Stimulated activated CD8-positive, alpha-beta memory T cell treated with anti-CD3 and anti-CD28 coated beads, Interleukin-15, amount 100 ng/mL, for 24 hours (primary cell): Measurements from ENCODE around the gene FBXO34.
"Not testable (repeated sequence)": the region's sequence is repeated elsewhere in the genome, so short reads cannot be mapped to it uniquely, and the experiment has no call there.

Experiments used
- DNase-seq: peaks from one replicate; pipeline ENCODE4 v3.0.0-alpha.2; 2020; ENCODE audit warnings: low read depth

Gene FBXO34

DNA sequence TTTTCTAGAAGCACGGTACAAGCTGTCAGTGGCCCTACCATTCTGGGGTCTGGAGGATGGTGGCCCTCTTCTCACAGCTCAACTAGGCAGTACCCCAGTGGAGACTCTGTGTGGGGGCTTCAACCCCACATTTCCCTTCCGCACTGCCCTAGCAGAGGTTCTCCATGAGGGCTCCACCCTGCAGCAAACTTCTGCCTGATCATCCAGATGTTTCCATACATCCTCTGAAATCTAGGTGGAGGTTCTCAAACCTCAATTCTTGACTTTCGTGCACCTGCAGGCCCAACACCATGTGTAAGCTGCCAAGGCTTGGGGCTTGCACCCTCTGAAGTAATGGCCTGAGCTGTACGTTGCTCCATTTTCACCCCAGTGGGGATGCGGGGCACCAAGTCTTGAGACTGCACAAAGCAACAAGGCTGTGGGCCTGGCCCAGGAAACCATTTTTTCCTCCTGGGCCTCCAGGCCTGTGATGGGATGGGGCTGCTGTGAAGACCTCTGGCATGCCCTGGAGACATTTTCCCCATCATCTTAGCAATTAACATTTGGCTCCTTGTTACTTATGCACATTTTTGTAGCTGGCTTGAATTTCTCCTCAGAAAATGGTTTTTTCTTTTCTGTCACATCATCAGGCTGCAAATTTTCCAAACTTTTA lies 41.3 kb downstream of the FBXO34 start:
- DNase-seq = not testable (repeated sequence)

DNA sequence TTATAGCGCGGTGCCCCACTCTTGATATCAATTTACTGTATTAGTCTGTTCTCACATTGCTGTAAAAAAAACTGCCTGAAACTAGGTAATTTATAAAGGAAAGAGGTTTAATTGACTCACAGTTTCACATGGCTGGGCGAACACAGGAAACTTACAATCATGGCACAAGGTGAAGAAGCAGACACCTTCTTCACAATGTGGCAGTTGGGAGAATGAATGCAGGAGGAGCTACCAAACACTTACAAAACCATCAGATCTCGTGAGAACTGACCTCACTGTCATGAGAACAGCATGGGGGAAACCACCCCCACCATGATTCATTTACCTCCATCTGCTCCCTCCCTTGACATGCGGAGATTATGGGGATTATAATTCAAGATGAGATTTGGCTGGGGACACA lies 42.3 kb downstream of the FBXO34 start:
- no peak for DNase-seq

GRCh38 chr14:55314449-55314848 lies 43.2 kb downstream of the FBXO34 start:
- no peak for DNase-seq

- no peak for DNase-seq
Observed at GRCh38 chr14:55316564-55316963, 45.3 kb downstream of the FBXO34 start.

DNA sequence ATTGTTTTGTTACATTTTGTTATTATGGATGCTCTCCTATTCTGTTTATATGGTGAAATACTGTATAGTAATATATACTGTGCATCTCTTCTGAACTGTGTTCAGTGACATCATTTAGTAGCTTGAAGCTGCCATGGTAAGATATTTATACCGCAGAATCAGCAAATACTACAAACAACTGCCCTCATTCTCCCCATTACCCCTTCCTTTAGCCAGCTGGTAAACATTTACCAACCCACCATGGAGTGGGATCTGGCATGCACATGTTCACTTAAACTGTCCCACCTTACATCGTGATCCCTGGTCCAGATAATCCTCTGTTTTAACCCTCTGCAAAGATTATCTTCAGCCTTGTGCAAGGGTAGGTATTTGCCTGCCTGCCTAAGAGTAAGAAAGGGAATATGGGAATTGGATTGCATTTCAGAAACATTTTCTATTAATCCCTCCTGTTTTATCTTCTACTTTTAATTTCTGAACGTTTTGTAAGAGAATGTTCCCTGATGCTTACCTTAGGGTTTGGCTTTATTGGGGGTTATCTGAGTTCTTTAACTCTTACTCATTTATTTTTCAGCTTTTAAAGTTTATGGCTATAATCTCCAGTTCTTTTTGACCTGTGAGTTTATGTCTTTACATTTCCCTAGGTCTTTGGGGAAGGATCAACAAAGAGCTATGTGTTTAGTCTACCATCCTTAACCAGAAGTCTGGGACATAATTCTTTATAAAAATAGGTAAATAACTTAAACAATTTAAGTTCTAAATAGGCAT lies 46.5 kb downstream of the FBXO34 start:
- DNase-seq = no peak

- no peak for DNase-seq
Observed at GRCh38 chr14:55318694-55319093, 47.5 kb downstream of the FBXO34 start.

- DNase-seq = no peak
Observed at GRCh38 chr14:55323910-55324309, 52.7 kb downstream of the FBXO34 start.

DNA sequence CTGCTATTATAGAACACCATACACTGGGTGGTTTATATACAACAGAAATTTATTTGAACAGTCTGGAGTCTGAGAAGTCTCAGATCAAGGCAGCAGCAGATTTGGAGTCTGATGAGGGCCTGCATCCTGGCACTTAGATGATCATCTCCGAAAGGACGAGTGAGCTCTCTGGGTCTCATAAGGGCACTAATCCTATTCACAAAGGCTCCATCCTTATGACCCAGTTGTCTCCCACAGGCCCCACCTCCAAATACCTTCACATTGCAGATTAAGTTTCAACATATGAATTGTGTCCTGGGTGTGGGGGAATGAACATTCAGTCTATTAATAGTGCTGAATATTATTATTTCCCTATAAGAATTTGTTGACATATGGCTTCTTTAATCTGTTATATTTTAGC lies 53.6 kb downstream of the FBXO34 start:
- DNase-seq = no peak

GRCh38 chr14:55327179-55327578 lies 56.0 kb downstream of the FBXO34 start:
- no peak for DNase-seq

DNA sequence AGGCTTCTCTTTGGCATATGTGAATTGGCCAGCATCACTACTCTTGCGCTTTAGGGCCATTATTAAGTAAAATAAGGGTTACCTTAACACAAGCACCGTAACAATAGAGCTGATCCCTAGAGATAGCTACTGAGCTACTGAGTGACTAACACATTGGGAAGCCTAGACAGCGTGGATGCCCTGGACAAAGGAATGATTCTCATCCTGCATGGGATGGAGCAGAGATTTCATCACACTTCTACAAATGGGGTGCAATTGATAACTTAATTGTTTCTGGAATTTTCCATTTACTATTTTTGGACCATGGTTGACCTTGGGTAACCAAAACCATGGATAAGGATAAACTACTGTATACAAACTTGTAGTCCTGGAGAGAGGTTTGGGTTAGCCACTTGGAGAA lies 57.1 kb downstream of the FBXO34 start:
- DNase-seq = no peak

- no peak for DNase-seq
Observed at GRCh38 chr14:55329999-55330710, 58.9 kb downstream of the FBXO34 start.

DNA sequence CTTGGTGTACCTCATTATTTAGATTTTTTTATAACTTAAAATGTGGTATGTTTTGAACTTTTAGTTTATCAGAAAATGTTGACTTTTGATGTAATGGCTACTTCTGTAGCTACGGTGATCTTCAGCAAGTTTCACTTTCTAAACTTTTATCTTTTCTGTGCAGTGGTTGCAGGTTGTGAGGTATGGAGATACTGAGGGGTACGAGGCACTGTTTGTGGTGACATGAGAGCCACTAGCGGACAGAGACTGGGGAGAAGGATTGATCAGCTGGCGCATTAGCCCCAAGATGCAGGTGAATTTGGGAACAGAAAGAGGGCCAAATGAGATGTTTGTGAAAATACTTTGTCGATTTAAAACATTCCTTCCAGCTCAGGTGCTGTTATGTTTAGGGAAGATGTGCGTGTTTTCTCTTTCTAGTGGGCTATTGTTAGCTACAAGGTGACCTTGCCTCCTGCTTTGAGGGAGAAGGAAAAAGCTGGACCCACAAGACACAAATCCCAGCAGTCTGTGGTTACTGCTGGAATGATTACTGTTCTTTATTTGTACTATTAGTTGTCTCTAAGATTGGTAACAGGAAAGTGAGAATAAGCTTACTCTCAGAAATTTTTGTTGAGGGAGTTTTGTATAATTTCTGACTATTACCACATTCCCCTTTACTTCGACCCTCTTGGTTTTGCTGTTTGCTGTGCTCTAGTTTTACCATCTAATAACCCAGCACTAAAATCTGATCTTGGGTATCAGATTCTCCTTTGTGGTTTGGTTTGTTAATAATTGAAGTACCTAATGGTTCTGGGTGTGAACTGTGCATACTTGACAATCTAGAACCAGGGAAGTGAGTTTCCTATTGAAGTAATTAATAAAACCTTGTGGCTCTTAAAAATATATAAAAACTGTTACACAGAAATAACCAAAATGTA lies 61.7 kb downstream of the FBXO34 start:
- DNase-seq = no peak

GRCh38 chr14:55333711-55334485 lies 62.7 kb downstream of the FBXO34 start:
- DNase-seq = no peak

GRCh38 chr14:55336162-55336561 lies 64.9 kb downstream of the FBXO34 start:
- no peak for DNase-seq

GRCh38 chr14:55336691-55337090 lies 65.5 kb downstream of the FBXO34 start:
- no peak for DNase-seq

DNA sequence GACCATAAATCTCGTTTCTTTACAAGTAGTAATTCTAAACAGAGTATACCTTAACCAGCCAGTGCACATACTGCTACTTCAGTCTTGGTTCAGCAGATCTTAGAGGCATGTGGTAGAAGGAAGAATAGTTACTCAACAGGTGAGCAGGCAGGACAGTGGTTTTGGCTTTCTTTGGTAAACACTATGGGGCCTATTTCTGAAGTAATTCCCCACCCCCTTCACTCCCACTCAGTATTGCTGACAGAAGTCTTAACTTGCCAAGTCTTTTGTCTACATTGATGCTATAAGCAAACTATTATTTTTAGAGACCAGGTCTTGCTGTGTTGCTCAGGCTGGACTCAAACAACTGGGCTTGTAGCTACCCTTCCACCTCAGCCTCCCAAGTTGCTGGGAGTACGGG lies 68.5 kb downstream of the FBXO34 start:
- DNase-seq = no peak

DNA sequence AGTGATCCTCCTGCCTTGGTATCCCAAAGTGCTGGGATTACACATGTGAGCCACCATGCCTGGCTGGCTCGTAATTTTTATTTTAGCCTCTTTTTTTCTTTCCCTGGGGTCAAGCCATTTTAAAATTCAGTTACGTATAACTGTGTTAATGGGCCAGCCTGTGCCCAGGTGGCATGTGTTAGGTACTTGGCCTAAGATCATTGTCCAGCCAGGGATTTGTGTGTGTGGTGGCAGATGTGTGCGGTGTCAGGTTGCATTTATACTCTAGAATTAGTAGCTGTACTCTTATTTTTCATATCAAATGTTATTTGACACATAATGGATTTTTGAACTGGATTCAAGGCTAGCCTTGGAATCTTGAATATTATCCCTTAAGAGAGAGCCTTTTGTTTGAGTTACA lies 69.3 kb downstream of the FBXO34 start:
- DNase-seq = no peak

DNA sequence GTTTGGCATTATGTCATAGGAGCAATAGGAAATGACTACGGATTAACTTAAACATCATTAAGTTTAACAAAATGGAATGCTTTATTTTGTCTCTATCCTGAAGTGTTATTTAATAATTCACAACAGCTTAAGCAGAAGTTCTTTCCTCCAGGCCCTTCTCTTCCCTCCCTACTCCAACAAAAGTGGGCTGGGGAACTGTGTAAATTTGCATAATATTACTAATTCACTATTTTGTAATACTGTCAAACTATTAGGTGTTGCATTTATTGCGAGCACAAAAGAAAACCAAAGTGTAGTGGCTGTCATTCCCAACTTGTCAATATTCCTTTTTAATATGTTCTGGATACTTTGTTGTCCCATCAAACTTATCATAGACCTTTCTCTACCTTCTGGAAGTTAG lies 70.6 kb downstream of the FBXO34 start:
- no peak for DNase-seq

DNA sequence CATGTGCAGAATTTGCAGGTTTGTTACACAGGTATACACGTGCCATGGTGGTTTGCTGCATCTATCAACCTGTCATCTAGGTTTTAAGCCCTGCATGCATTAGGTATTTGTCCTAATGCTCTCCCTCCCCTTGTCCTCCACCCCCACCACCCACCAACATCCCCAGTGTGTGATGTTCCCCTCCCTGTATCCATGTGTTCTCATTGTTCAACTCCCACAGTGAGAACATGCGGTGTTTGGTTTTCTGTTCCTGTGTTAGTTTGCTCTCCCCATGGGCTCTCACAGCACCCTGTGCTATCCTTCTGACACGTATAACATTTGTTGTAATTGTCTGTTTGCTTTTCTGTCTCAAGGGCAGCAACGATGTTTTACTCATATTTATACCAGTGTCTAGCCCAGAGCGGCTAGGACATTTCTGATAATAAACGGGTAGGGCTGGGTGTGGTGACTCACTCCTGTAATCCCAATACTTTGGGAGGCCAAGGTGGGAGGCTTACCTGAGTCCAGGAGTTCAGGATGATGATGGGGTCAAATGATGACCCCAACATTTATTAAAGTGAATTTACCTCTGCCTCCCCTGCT lies 73.5 kb downstream of the FBXO34 start:
- not testable (repeated sequence) for DNase-seq

GRCh38 chr14:55347040-55347439 lies 75.8 kb downstream of the FBXO34 start:
- no peak for DNase-seq

DNA sequence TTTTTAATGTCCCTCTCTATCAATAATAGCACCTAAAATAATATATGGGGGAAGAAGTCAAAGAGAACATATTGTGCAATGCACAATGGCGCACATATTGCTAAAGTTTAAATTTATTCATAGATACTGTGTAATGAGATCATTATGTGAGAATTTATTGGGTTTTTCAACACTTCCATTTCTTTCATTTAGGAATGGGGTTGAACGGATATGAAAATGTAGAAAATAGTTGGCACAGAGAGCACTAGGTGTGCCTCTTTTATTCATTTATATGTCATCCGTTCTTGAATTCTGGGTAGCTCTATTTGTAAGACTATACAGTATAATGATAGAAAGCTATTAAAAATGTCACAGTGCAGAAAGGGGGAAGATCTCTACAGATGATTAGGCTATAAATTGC lies 76.5 kb downstream of the FBXO34 start:
- DNase-seq = no peak
